OCI-LY3 (cell line): Measurements from ENCODE around the gene KATNAL1.

Experiments used
- H2AFZ ChIP-seq: fragments of 200-600, 300-600 bp; shearing (Covaris generic); 2 replicates; pipeline ENCODE4 v1.6.0; 2014; ENCODE audit warnings: antibody characterized with exemption, low read depth, low read length
- H3K27ac ChIP-seq: fragments of 200-600, 300-600 bp; sonication (generic); 2 replicates; pipeline ENCODE4 v1.5.1; 2014; ENCODE audit warnings: mild to moderate bottlenecking, low read length, moderate library complexity, mixed read lengths
- H3K27me3 ChIP-seq: fragments of 200-600, 300-600 bp; sonication (generic); 2 replicates; pipeline ENCODE4 v1.6.1; 2014; ENCODE audit warnings: low read depth, low read length, mixed read lengths
- H3K36me3 ChIP-seq: fragments of 200-600, 300-600 bp; sonication (generic); replicated peaks from 2 replicates; pipeline ENCODE3; 2014; ENCODE audit warnings: low read depth, low read length, mixed read lengths
- H3K4me1 ChIP-seq: fragments of 300-600, 200-600 bp; sonication (generic); 2 replicates; pipeline ENCODE4 v1.6.1; 2014; ENCODE audit warnings: low read length, mixed read lengths
- H3K4me2 ChIP-seq: fragments of 200-600, 300-600 bp; sonication (generic); 2 replicates; pipeline ENCODE4 v1.6.1; 2014; ENCODE audit warnings: low read length, mixed read lengths
- H3K4me3 ChIP-seq: fragments of 300-600, 200-600 bp; sonication (generic); 2 replicates; pipeline ENCODE4 v1.5.1; 2014; ENCODE audit warnings: antibody characterized with exemption, mild to moderate bottlenecking, low read length, moderate library complexity
- H3K79me2 ChIP-seq: fragments of 300-600, 200-600 bp; shearing (Covaris generic); 2 replicates; pipeline ENCODE4 v1.6.1; 2014; ENCODE audit warnings: mild to moderate bottlenecking, low read length, mixed read lengths
- H3K9ac ChIP-seq: fragments of 300-600, 200-600 bp; shearing (Covaris generic); 2 replicates; pipeline ENCODE4 v1.6.0; 2014; ENCODE audit warnings: mild to moderate bottlenecking, low read length, moderate library complexity
- H3K9me3 ChIP-seq: fragments of 200-600, 300-600 bp; shearing (Covaris generic); 2 replicates; pipeline ENCODE4 v1.6.1; 2014; ENCODE audit warnings: low read length, mixed read lengths; ENCODE audit not compliant: insufficient read depth
- H4K20me1 ChIP-seq: fragments of 200-600, 300-600 bp; sonication (generic); 2 replicates; pipeline ENCODE4 v1.6.1; 2016; ENCODE audit warnings: low read length, mixed read lengths; ENCODE audit not compliant: insufficient read depth
- CTCF ChIP-seq: fragments of 200-600, 300-600 bp; sonication (generic); IDR thresholded peaks from 2 replicates; pipeline ENCODE4 v1.5.1; 2014; ENCODE audit warnings: antibody characterized with exemption, low read length, low read depth
- EZH2phosphoT487 ChIP-seq: fragments of 200-600 bp; shearing (Covaris generic); IDR thresholded peaks from 2 replicates; pipeline ENCODE4 v1.6.1; 2018; ENCODE audit warnings: antibody characterized with exemption, mixed run types, low read depth

Gene KATNAL1

DNA sequence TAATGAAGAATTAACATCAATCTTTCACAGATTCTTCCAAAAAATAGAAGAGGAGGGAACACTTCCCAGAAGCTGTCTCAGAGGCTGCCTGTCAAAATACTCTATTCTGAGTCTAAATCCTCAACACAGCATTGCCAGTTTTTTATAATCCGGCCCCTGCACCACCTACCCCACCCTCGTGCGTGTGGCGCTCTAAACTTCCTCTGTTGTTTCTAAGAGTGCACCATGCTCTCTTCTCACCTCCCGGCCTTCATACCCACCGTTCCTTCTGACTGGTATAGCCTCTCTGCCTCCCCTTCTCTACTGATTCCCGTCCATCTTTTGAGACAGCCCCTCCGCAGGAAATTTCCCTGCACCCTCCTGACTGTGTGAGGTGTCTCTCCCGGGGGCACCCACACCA is 136.8 kb downstream of the KATNAL1 start:
- Histone ChIP-seq H3K4me1 (peaks cover 17% of the 10 kb centered on the region), H3K27me3 (no peaks in the 10 kb centered on the region), H4K20me1 (no peaks in the 10 kb centered on the region), H3K4me3 (no peak overlapping the region), H3K79me2 (no peaks in the 10 kb centered on the region), H3K9me3 (no peaks in the 10 kb centered on the region), H3K4me2 (no peak overlapping the region), H3K27ac (no peak overlapping the region), H3K9ac (no peak overlapping the region), H3K36me3 (no peaks in the 10 kb centered on the region), H2AFZ (no peak overlapping the region)
- no peak for TF ChIP-seq EZH2phosphoT487
- no peak for TF ChIP-seq CTCF

DNA sequence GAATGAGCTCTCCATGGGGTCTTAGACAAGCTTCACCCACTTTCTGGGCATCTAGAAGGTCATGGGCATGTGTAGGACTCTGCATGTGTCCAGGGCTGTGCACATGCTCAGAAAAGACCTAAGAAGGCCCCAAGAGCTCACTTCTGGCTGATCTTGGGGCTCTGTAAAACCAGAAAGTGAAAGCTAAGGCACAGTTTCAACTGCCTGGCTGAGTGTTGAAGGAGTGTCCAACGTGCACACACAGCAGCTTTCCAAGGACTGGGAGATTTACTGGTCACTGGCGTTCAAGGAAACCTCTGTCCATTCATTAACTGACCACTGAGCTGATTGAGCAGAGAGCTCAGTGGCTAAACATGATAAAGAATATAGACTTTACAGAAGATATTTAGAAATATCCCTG is 137.9 kb downstream of the KATNAL1 start:
- no peaks in the 10 kb centered on the region for H3K36me3 ChIP-seq
- no peaks in the 10 kb centered on the region for H3K79me2 ChIP-seq
- no peaks in the 10 kb centered on the region for H4K20me1 ChIP-seq
- no peak overlapping the region for H3K4me2 ChIP-seq
- no peaks in the 10 kb centered on the region for H3K9me3 ChIP-seq
- TF ChIP-seq EZH2phosphoT487, result no peak
- TF ChIP-seq CTCF, result no peak
- H3K27ac ChIP-seq, result no peak overlapping the region
- no peak overlapping the region for H3K4me3 ChIP-seq
- no peak overlapping the region for H3K9ac ChIP-seq
- H2AFZ ChIP-seq, result no peak overlapping the region
- peaks cover 16% of the 10 kb centered on the region for H3K4me1 ChIP-seq
- 0 out of 2 replicates have a peak, but pooled peaks cover 5% of the 10 kb centered on the region for H3K27me3 ChIP-seq

GRCh38 chr13:30165796-30166195 is 141.6 kb downstream of the KATNAL1 start:
- no peak overlapping the region for H3K4me3 ChIP-seq
- TF ChIP-seq EZH2phosphoT487, result no peak
- TF ChIP-seq CTCF, result no peak
- H3K4me2 ChIP-seq, result no peak overlapping the region
- no peaks in the 10 kb centered on the region for H3K9me3 ChIP-seq
- H3K27ac ChIP-seq, result no peak overlapping the region
- no peaks in the 10 kb centered on the region for H3K36me3 ChIP-seq
- peaks cover 11% of the 10 kb centered on the region; the same call in 1 of the 2 replicates for H3K27me3 ChIP-seq
- H4K20me1 ChIP-seq, result no peaks in the 10 kb centered on the region
- no peaks in the 10 kb centered on the region for H3K4me1 ChIP-seq
- no peak overlapping the region for H2AFZ ChIP-seq
- no peaks in the 10 kb centered on the region for H3K79me2 ChIP-seq
- H3K9ac ChIP-seq, result no peak overlapping the region

DNA sequence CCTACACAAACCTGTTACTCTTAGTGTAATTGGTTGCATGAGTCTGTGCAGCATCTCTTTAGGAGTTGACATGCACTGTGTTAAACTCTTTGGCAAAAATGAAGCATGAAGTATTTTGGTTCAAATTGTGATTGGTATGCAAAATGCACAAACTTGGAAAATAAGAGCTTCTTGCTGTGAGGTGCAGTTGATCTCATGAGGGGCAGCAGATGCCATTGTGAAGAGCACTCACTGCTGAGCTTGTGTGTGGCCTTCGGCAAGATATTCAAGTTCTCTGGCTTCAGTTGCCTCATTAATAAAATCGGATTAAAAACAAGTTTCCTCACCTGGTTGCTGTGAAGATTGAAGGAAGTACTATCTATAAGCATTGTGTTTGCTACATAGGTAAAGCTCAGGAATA is 142.3 kb downstream of the KATNAL1 start:
- Histone ChIP-seq H3K9me3 (no peaks in the 10 kb centered on the region), H3K27me3 (peaks cover 11% of the 10 kb centered on the region; the same call in 1 of the 2 replicates)

More for the DNA sequence above, 142.3 kb downstream of the KATNAL1 start:
- Histone ChIP-seq H3K9ac (no peak overlapping the region), H3K4me1 (no peaks in the 10 kb centered on the region), H3K79me2 (no peaks in the 10 kb centered on the region), H4K20me1 (no peaks in the 10 kb centered on the region), H3K4me2 (no peak overlapping the region), H3K4me3 (no peak overlapping the region), H2AFZ (no peak overlapping the region), H3K36me3 (no peaks in the 10 kb centered on the region), H3K27ac (no peak overlapping the region)
- TF ChIP-seq CTCF (no peak), EZH2phosphoT487 (no peak)
